GM08714 (cell line): ENCODE results near the gene EZH1.

Experiments
- H3K4me3 ChIP-seq: fragments of 200-500 bp; sonication (Bioruptor generic); 2 replicates; pipeline ENCODE4 v1.5.1; 2014; ENCODE audit warnings: mild to moderate bottlenecking, low read length, inconsistent platforms
- ZNF274 ChIP-seq: IDR thresholded peaks from 2 replicates; pipeline ENCODE4 v1.6.1; 2012; ENCODE audit warnings: mild to moderate bottlenecking, low read depth, low read length

EZH1 gene

DNA sequence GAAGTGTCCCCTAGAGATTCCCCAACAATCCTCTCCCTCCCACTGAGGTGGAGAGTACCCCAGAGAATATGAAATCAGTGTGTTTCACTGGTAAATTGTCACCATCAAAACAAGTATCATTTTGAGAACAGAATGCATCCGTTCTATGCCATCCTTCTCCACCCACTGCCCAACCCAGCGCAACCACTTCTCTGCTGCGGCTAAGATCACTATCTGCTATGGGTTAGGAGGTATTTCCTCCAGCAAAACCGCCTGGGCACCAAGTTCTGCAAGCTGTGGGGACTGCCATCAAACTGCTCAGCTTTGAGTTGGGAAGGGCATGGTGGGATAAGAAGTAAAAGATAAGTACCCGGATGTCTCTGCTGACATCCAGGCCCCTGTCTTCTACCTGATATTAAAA, 38.1 kb downstream of the EZH1 start:
- H3K4me3 ChIP-seq = no peak overlapping the region
- TF ChIP-seq ZNF274 = no peak

DNA sequence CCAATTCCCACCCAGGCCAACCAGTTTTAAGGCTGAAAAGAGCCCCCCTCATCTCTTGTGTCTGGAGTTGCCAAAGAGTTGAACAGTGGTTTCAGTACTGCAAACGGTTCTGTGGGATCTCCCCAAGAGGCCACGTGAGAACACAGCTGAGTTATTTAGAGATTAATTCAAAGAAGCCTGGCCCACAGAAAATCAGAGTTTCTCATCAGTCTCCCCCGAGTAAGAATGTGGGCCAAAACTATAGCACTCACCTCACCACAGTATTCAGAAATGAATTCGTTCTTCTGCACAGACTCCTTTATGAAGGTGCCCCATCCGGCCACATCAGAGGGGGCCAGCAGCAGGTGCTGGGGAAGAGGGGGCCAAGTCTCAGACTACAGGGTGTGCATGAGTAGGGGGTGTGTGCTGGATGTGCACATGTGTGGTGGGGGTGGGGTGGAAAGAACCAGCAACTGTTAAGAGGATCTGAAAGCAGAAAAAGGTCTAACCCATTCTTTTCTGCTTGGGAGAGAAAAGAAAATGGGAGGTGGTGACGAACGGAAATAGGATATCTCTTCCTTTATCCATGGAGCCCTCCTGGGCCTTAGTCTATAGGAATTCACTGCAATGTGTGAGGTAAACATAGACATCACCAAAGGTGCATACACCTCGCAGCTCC, 39.9 kb downstream of the EZH1 start:
- H3K4me3 ChIP-seq = no peak overlapping the region; the same call in 1 of the 2 replicates
- TF ChIP-seq ZNF274 = no peak

- H3K4me3 ChIP-seq = no peak overlapping the region; the same call in 1 of the 2 replicates
- no peak for TF ChIP-seq ZNF274
Measured at GRCh38 chr17:42704490-42704836, 40.4 kb downstream of the EZH1 start.

DNA sequence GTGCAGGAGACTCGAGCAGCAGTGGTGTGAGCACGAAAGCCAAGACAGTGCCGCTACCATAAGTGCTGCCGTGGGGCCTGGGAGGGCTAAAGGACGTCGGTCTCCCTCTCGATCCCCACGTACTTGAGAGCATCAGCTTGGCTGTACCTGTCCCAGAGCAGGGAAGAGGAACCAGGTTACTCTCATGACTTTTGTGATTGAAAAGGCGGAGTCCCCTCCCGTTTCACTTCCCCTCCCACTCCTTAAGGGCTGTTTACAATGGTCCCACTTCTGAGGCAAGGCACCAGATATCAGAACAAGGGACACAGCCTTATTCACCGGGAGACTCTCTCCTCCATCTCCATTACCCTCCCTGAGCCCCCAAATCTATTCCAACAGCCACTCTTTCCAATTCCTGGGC, 42.4 kb downstream of the EZH1 start:
- H3K4me3 ChIP-seq = no peak overlapping the region
- TF ChIP-seq ZNF274 = no peak

DNA sequence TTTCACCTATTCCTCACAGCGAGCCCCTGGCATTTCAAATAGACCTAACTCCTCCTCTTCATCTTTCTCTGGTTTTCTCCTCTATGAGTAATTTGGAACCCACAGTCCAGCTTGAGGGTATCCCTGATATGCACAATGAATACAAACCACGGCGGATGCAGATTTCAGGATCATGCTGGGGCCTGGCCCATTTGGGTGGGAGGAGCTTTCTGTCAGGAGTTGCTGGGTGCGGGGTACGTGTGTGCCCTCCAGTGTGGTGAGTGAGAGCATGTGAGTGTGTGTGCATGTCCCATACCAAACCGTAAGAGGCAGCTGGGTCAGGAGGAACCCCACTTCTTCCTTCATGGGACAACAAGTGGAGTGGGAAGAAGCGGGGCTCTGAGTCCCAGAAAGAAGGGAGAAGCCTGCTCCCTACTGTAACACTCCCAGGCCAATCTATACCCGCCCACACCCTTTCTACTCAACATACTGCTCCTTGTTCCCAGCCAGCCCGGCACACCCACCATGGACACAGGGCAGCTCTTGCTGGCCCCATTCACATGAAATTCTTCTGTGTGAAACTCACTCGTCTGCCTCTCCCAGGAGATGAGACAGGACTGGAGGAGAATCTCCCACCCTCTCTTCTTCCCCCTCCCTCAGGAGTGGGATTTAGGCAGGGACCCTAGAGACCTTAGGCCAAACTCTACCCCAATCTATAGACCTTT, 44.1 kb downstream of the EZH1 start:
- no peak for TF ChIP-seq ZNF274
- H3K4me3 ChIP-seq = no peak overlapping the region

DNA sequence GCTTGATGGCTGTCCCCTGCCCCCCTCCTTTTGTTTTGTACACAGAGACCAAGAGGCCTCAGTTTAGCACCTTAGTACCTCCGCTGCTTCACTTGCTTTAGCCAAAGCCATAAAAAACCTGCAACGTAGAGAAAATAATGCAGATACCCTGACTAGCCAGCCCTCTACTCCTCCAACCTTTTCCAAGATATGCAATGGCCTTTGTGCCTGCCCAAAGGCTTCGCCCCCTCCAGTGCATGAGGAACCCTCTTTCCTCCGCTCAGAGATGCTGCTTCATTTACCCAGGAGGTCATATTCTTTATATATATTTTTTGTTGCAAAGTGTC, 45.5 kb downstream of the EZH1 start:
- no peak for TF ChIP-seq ZNF274
- no peak overlapping the region for H3K4me3 ChIP-seq

GRCh38 chr17:42698736-42699414, 46.0 kb downstream of the EZH1 start:
- no peak overlapping the region for H3K4me3 ChIP-seq
- TF ChIP-seq ZNF274 = no peak

DNA sequence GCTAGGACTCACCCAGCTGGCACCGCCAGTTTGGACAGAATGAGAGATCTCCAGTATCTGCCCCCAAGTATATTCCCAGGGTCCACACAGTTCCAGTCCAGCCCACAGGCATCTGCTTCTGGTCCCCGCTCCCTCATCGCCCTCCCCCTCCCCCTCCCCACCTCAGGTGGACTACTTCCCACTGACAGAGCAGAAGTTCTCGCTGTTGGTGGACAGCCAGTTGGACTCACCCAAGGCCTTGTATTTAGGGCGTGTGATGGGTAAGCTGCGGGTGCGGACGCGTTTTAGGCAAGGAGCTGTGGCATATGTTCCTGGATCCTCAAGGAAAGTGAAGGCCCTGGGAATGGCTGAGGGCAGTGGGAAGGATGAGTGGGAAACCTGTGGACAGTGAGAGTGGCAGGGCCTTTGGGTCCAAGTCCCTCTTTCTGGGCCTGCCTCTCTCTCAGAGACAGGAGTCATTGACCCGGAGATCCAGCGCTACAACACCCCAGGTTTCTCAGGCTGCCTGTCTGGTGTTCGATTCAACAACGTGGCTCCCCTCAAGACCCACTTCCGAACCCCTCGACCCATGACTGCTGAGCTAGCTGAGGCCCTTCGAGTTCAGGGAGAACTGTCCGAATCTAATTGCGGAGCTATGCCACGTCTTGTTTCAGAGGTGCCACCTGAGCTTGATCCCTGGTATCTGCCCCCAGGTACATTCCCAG, 47.6 kb downstream of the EZH1 start:
- TF ChIP-seq ZNF274 = no peak
- no peak overlapping the region for H3K4me3 ChIP-seq

GRCh38 chr17:42695500-42695899, 49.3 kb downstream of the EZH1 start:
- no peak for TF ChIP-seq ZNF274
- no peak overlapping the region for H3K4me3 ChIP-seq

GRCh38 chr17:42694524-42694923, 50.3 kb downstream of the EZH1 start:
- H3K4me3 ChIP-seq = no peak overlapping the region
- no peak for TF ChIP-seq ZNF274

- no peak for TF ChIP-seq ZNF274
- H3K4me3 ChIP-seq = no peak overlapping the region
Measured at GRCh38 chr17:42692489-42692888, 52.4 kb downstream of the EZH1 start.

DNA sequence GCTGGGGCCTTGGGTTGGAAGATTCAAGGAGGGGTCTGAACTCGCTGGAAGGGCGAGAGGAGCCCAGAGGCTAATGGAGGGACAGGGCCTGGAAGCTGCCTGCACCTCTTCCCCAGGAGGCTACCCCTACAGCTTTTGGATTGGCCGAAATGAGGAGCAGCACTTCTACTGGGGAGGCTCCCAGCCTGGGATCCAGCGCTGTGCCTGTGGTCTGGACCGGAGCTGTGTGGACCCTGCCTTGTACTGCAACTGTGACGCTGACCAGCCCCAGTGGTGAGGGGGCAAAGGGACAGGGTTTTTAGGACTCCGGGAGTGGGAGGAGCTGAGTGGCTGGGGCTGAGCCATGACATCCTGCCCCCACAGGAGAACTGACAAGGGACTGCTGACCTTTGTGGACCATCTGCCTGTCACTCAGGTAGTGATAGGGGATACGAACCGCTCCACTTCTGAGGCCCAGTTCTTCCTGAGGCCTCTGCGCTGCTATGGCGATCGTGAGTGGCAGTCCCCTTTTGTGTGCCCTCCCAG, 53.8 kb downstream of the EZH1 start:
- no peak overlapping the region for H3K4me3 ChIP-seq
- TF ChIP-seq ZNF274 = no peak

DNA sequence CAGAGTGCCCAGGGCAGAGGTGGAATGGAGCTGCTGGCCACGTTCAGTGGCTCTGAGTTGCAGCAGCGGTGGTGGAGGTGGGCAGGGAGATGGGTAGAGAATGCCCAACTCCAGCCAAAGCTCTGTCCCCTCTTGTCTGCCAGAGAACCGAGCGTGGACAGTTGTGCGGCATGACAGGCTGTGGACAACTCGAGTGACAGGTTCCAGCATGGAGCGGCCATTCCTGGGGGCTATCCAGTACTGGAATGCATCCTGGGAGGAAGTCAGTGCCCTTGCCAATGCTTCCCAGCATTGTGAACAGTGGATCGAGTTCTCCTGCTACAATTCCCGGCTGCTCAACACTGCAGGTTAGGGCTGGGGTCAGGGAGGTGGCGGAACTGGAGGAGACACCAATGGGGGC, 54.2 kb downstream of the EZH1 start:
- TF ChIP-seq ZNF274 = no peak
- H3K4me3 ChIP-seq = no peak overlapping the region

- TF ChIP-seq ZNF274 = no peak
- H3K4me3 ChIP-seq = no peak overlapping the region
Measured at GRCh38 chr17:42687707-42688320, 57.0 kb downstream of the EZH1 start.
